ENCODE data around the gene SCAND1. TPM values are rescaled to one million over a fixed set of nuclear protein-coding genes. Genes with fewer than 3 reads are reported as not detected.

Gene SCAND1
- total RNA-seq, 2 donors from 2014 or later, result 137 to 199 TPM

- TF ChIP-seq POLR2A (IDR thresholded peaks at IDR 0.05) (no peak), CTCF (IDR thresholded peaks at IDR 0.05) (no peak), POLR2AphosphoS5 (IDR thresholded peaks at IDR 0.05) (no peak)
- Histone ChIP-seq H3K4me1 (replicated peaks) (no peaks in the 10 kb centered on the region), H3K4me3 (no peak overlapping the region), H3K36me3 (no peaks in the 10 kb centered on the region), H3K9me3 (no peaks in the 10 kb centered on the region), H3K27me3 (replicated peaks; ENCODE audit: insufficient read depth) (no peaks in the 10 kb centered on the region), H3K27ac (no peak overlapping the region)
- DNase-seq (ENCODE audit: low spot score), result no peak
- intact Hi-C loops (cut with DNase I), result no loop called here
- WGBS, result 92% methylated on average over 3 of the region's 3 CpGs
These were observed 15.0 kb downstream of the SCAND1 start for GRCh38 chr20:35939264-35939663.

- no peaks in the 10 kb centered on the region for H3K27me3 ChIP-seq (replicated peaks; ENCODE audit: insufficient read depth)
- TF ChIP-seq POLR2A (IDR thresholded peaks at IDR 0.05) (no peak), CTCF (IDR thresholded peaks at IDR 0.05) (no peak), POLR2AphosphoS5 (IDR thresholded peaks at IDR 0.05) (no peak)
- H3K4me3 ChIP-seq, result no peak overlapping the region
- WGBS, result 90% methylated on average over 4 of the region's 4 CpGs
- no peak overlapping the region for H3K27ac ChIP-seq
- H3K4me1 ChIP-seq (replicated peaks), result no peaks in the 10 kb centered on the region
- DNase-seq (ENCODE audit: low spot score), result no peak
- intact Hi-C loops (cut with DNase I), result no loop called here
- no peaks in the 10 kb centered on the region for H3K9me3 ChIP-seq
- H3K36me3 ChIP-seq, result no peaks in the 10 kb centered on the region
These were observed 20.3 kb downstream of the SCAND1 start for GRCh38 chr20:35934050-35934449.

GRCh38 chr20:35929301-35929700 is 25.0 kb downstream of the SCAND1 start:
- Histone ChIP-seq H3K9me3 (no peaks in the 10 kb centered on the region), H3K4me3 (no peak overlapping the region), H3K36me3 (no peaks in the 10 kb centered on the region), H3K27ac (no peak overlapping the region), H3K4me1 (replicated peaks) (no peaks in the 10 kb centered on the region), H3K27me3 (replicated peaks; ENCODE audit: insufficient read depth) (no peaks in the 10 kb centered on the region)
- intact Hi-C loops (cut with DNase I), result no loop called here
- TF ChIP-seq CTCF (IDR thresholded peaks at IDR 0.05) (no peak), POLR2AphosphoS5 (IDR thresholded peaks at IDR 0.05) (no peak), POLR2A (IDR thresholded peaks at IDR 0.05) (no peak)
- no peak for DNase-seq (ENCODE audit: low spot score)
- WGBS, result 76% methylated on average over 2 of the region's 2 CpGs

- intact Hi-C loops (cut with DNase I), result no loop called here
- Histone ChIP-seq H3K27ac (no peak overlapping the region), H3K4me3 (no peak overlapping the region), H3K9me3 (no peaks in the 10 kb centered on the region), H3K36me3 (no peaks in the 10 kb centered on the region), H3K4me1 (replicated peaks) (no peaks in the 10 kb centered on the region), H3K27me3 (replicated peaks; ENCODE audit: insufficient read depth) (no peaks in the 10 kb centered on the region)
- no peak for DNase-seq (ENCODE audit: low spot score)
- WGBS, result 99% methylated on average over 3 of the region's 3 CpGs
- TF ChIP-seq CTCF (IDR thresholded peaks at IDR 0.05) (no peak), POLR2A (IDR thresholded peaks at IDR 0.05) (no peak)
These were observed 33.8 kb downstream of the SCAND1 start for GRCh38 chr20:35920523-35920922.

- DNase-seq (ENCODE audit: low spot score), result no peak
- no peak overlapping the region for H3K27ac ChIP-seq
- no peaks in the 10 kb centered on the region for H3K36me3 ChIP-seq
These were observed 36.3 kb downstream of the SCAND1 start for GRCh38 chr20:35918021-35918420.

More at GRCh38 chr20:35918021-35918420, 36.3 kb downstream of the SCAND1 start:
- TF ChIP-seq POLR2AphosphoS5 (IDR thresholded peaks at IDR 0.05), result no peak
- no peak for TF ChIP-seq CTCF (IDR thresholded peaks at IDR 0.05)
- no peak for TF ChIP-seq POLR2A (IDR thresholded peaks at IDR 0.05)
- H3K9me3 ChIP-seq, result no peaks in the 10 kb centered on the region
- H3K27me3 ChIP-seq (replicated peaks; ENCODE audit: insufficient read depth), result no peaks in the 10 kb centered on the region
- H3K4me1 ChIP-seq (replicated peaks), result no peaks in the 10 kb centered on the region
- no peak overlapping the region for H3K4me3 ChIP-seq
- WGBS, result 100% methylated on average over 1 of the region's 1 CpG
- intact Hi-C loops (cut with DNase I), result no loop called here

Measured in prostate gland (tissue), 2 donors.